A204.1 (cell line): ENCODE data around the gene SLC6A20.

Source experiments
- FAIRE-seq: peaks from 2 replicates; lab custom pipeline; 2012; peaks lifted over from hg19 to GRCh38; lab: Jason Lieb, UNC

SLC6A20 gene

GRCh38 chr3:45795882-45796765 is at the start of gene SLC6A20:
SLC6A20 (minus strand) TSS chr3:45796536; CDS start chr3:45796419, 117 bp downstream.
- FAIRE-seq: no peak

GRCh38 chr3:45844616-45845015 is 48.3 kb upstream of the SLC6A20 start:
- FAIRE-seq: no peak

- FAIRE-seq: no peak
Observed at GRCh38 chr3:45842851-45843625, 46.7 kb upstream of the SLC6A20 start.

GRCh38 chr3:45841757-45842491 is 45.6 kb upstream of the SLC6A20 start, which contains the start of gene LZTFL1:
LZTFL1 (minus strand) TSS chr3:45842119; CDS start chr3:45841991, 128 bp downstream.
- peak; percentile 87 for FAIRE-seq

GRCh38 chr3:45841420-45841756 is 45.1 kb upstream of the SLC6A20 start:
- FAIRE-seq: no peak

- no peak for FAIRE-seq
Observed at GRCh38 chr3:45838466-45838865, 42.1 kb upstream of the SLC6A20 start.

- FAIRE-seq: no peak
Observed at GRCh38 chr3:45832699-45833098, 36.4 kb upstream of the SLC6A20 start.

- no peak for FAIRE-seq
Observed at GRCh38 chr3:45830121-45830520, 33.8 kb upstream of the SLC6A20 start.

- no peak for FAIRE-seq
Observed at GRCh38 chr3:45826908-45827307, 30.6 kb upstream of the SLC6A20 start.

GRCh38 chr3:45826321-45826720 is 30.0 kb upstream of the SLC6A20 start:
- no peak for FAIRE-seq

GRCh38 chr3:45821127-45821526 is 24.8 kb upstream of the SLC6A20 start:
- no peak for FAIRE-seq

- FAIRE-seq: no peak
Observed at GRCh38 chr3:45819543-45819942, 23.2 kb upstream of the SLC6A20 start.

- FAIRE-seq: no peak
Observed at GRCh38 chr3:45817831-45818522, 21.6 kb upstream of the SLC6A20 start.

- FAIRE-seq: no peak
Observed at GRCh38 chr3:45816544-45816943, 20.2 kb upstream of the SLC6A20 start.

GRCh38 chr3:45814322-45814721 is 18.0 kb upstream of the SLC6A20 start:
- no peak for FAIRE-seq

- FAIRE-seq: no peak
Observed at GRCh38 chr3:45807681-45808540, 11.6 kb upstream of the SLC6A20 start.

- no peak for FAIRE-seq
Observed at GRCh38 chr3:45807133-45807532, 10.8 kb upstream of the SLC6A20 start.

GRCh38 chr3:45806072-45806471 is 9.7 kb upstream of the SLC6A20 start:
- FAIRE-seq: no peak

- FAIRE-seq: no peak
Observed at GRCh38 chr3:45803252-45803935, 7.1 kb upstream of the SLC6A20 start.

- FAIRE-seq: no peak
Observed at GRCh38 chr3:45802146-45802545, 5.8 kb upstream of the SLC6A20 start.
